DMS 273 (cell line): ENCODE results near the gene TOMT.

Source experiments
- DNase-seq: peaks from one replicate; lab custom pipeline; 2025; ENCODE audit not compliant: unreplicated experiment; lab: John Stamatoyannopoulos, UW

Gene TOMT, protein sequence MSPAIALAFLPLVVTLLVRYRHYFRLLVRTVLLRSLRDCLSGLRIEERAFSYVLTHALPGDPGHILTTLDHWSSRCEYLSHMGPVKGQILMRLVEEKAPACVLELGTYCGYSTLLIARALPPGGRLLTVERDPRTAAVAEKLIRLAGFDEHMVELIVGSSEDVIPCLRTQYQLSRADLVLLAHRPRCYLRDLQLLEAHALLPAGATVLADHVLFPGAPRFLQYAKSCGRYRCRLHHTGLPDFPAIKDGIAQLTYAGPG

DNA sequence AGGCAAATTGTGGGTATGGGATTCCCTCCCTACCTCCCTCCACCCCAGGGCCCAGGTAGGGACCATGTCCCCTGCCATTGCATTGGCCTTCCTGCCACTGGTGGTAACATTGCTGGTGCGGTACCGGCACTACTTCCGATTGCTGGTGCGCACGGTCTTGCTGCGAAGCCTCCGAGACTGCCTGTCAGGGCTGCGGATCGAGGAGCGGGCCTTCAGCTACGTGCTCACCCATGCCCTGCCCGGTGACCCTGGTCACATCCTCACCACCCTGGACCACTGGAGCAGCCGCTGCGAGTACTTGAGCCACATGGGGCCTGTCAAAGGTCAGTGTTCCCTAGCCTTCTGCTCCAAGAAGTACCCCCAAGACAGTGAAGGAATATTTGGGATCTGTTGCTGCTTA is at the start of gene TOMT:
Gene TOMT (plus strand): TSS at position 37 of the 400 bp plus-strand sequence. CDS start 28 bp downstream, at position 65.
- no peak for DNase-seq

DNA sequence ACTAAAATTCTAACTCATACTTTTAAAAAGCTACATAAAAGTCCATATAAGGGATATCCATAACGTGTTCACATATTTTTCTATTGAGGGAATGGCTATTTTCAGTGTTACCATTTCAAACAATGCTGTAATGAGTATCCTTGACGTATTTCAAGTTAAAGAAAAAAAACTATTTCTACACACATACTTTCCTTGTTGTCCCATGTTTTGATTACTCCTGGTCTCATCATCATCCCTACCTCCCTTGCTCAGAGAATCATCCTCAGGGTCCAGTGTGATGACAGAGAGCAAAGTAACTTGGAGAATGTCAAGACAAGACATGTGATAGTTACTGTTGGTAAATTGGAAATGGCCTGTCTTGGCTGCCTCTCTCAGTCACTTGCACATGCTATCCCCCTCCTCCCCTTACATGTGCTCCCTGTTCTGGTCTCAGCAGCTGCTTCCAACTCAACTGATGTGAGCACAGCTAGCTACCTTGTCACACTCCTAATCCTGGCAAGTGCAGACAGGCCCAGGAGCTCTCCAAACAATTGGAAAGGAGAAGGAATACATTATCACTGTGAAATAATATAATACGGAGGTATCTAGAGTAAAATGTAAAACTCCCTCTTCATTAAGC is 47.2 kb upstream of the TOMT start:
- DNase-seq: peak; percentile 23

DNA sequence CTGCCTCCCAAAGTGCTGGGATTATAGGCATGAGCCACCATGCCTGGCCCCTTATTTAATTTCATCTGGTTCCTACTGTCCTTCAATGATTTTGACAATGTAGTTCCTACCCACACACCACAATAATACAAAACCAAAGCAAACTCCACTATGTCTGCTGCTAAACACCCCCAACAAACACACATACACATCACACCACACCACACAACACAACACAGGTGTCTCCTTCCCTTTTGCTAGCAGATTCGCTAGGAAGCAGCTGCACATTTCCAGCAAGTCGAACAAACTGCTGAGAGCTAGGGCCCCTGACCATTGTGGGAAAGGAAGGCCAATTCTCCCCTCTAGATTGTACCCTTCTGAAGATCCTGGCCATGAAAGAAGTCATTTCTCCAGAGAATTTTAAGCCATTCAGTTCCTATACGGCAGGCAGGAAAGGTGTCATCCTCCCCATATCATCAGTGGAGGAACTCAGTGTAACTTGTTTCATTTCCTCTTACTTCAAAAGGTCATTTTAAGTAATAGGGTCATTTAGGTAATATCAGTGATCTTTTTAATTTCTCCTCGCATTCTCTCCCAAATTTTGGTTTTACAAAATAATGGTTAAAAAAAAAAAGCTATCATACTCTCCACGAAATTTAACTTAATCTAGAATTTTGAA is 43.9 kb upstream of the TOMT start:
- DNase-seq: no peak

DNA sequence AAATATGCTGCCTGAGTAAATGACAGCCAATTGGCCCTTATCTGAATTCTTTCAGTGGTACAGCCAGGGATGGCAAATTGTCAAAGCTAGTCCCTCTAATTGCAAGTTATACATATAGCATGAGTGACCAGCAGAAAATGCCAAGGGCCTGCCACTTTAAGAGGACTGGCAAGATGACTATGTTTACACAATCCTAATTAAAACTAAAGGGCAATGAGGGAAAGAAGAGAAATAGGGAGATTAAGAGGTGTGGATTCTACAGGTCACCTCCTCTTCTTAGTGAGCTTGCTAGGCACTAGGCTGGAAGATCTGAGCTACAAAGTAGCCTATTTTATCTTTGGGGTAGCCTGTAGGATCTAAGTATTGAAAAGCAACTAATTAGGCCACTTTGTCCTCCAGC is 38.9 kb upstream of the TOMT start:
- no peak for DNase-seq

DNA sequence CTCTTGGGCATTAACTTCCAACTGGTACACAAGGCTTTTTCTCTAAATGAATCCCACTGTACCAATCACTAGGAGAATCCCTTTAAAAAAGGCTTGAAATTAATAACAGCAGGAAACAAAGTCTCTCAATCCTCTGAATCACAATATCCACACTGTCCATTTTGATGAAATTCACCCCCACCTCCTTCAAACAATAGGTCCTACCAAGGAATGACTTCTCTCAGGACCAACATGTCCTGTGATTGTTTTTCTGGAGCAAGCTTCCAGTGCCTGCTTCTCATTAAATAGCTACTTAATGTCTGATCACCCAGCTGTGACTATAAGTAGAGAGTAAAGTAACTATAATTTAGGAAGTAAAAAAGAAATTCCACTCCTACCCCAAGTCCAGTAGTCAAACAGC is 38.5 kb upstream of the TOMT start:
- no peak for DNase-seq

DNA sequence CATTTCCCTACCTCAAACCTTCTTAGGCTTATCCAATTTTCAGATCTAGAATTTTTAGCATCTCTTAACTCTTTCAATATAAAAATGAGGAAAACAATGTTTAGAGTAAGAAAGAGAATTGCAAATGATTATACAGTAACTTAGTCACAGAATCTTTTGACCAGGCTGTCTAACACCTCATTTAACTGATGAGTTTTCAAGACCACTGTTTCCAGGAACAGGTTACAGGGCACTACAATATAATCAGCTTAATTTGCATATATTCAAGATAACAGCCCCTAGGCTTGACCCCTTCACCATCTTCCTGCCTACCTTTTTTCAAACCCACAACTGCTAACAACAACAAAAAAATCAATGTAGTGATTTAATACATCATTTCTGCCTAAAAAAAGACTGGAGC is 38.0 kb upstream of the TOMT start:
- DNase-seq: no peak

DNA sequence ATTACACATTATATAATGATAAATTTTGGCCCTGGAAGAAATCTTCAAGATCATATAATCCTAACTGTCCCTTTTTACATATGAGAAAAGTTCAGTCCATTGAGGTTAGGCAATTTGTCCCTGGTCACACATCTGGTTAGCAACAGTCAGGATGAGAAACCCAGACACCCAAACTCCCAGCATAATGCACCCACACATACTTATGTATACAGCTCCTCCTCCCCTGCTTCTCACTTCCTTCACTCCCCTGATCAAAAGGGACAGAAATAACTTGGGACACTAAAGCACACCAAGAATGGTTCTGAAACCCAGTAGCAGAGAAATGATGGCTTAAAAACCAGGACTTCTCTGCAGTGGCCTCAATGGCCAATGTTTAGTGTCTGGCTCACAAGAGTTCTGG is 36.5 kb upstream of the TOMT start:
- no peak for DNase-seq

DNA sequence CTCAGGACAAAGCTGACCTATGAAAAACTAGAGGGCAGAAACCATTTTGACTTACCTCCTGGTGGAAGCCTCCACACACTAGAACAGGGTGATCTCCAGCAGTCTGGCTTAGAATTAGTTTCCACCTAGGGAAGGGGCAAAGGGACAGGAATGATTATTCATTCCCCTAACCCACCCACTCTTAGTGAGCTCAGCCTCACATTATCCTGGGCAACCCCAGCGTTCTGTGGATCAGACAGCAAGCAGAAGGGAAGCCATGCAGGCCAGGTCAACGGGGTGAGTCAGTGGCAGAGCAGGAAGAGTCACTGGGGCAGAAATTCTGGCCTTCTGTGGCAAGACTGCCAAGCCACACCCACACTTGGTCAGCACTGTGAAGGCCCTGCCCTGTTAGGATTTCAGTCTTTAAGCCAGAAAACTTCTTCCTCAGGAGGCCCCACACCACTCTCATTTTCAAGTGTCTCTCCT is 35.9 kb upstream of the TOMT start:
- DNase-seq: no peak

DNA sequence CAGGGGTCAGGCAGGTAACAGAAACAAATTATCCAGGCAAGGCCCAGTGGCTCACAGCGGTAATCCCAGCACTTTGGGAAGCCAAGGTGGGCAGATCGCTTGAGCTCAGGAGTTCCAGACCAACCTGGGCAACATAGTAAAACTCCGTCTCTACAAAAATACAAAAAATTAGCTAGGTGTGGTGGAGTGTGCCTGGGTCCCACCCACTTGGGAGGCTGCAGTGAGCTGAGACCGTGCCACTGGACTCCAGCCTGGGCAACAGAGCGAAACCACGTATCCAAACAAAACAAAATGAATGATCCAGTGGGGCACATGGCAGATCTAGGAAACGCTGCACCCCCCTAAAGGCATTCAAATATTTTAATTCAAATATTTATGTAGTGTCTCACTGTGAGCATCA is 35.2 kb upstream of the TOMT start:
- DNase-seq: no peak

DNA sequence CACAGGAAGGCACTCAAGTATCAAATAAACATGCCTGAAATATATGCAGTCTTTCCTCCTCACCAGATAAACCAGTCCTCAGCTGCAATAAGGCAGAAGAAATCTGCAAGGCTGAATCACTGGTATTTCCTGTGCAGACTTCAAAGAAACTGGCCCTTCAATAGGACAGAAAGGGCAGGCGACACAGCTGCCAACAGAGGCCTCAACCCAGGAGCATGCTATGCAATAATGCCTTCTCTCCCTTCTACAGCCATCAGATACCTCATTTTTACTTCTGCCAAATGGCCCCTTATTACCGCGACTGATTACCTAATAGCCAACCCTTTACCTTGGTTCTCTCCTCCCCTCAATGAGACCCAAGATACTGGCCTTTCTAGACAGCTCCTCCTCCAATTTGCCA is 33.4 kb upstream of the TOMT start:
- DNase-seq: no peak

DNA sequence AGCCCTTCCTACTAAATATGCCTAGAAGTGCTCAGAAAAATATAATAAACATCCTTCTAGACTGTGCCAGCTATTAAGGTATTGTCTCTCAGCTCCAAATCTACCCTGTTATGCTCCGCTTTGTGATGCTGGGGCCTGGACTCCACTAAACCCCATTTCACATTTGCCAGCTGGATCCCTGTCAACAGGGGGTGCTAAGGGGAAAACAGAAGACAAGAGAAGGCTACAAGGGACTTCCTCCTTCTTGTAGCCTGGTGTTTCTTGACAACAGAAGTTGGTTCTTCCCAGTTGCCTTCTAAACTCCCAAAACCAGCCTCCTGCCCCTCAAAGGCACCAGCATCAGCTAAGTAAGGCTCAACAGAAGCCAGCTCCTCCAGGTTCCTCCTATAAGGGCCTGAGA is 30.6 kb upstream of the TOMT start:
- peak; percentile 14 for DNase-seq

DNA sequence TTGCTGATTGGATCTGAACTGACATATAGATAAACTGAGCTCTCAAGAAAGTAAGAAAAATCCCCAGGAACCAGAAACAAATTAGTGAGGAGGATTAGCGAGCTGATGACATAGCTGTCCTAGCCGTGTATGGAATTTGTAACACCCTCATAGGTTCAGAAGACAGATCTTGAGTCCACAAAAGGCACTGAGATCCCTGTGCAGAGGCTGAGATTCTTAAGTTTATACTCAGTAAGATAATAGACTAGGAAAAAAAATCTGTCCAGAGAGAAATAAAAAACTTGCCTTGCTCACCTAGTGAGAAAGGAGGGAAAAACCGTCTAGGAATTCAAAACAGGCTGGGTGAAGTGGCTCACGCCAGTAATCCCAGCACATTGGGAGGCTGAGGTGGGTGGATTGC is 30.0 kb upstream of the TOMT start:
- no peak for DNase-seq

DNA sequence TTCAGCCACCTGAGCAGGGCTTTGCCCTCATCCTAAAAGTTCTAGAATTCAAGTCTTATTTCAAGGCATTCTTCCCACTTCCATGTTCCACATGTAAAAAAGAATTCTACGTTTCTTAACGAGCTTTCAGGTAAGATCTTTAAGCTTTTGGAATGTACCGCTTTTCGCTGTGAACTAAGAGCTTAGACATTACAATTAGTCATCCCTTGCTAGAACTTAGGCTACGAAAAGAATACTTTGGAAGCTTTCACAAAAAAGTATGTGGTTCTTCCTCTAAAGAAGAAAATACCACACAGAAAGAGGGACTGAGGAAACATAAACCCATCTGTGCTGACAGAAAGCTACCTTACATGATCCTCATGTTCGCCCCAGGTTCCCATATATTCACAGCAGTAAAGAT is 27.2 kb upstream of the TOMT start:
- DNase-seq: no peak

DNA sequence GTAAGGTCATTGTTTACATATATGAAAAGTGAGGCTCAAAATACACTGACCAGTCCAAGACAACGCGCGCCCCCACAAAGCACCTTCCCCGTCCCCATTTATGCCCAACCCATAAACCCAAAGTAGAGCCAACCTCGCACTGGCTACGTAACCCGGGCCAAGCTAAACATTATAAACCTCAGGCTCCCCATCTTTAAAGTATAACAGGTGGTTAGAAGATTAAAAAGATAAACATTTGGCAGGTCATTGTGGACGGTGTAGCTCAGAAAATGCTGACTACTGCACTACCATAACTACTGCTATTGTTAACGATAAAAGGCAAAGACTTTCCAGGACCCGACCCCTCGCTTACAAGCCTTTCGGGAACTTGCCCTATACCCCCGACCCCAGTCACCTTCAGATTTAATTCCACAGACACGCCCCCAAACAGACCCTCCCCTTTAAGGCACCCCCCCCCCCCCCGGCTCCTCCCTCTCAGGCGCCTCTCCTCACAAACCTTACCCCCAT is 25.9 kb upstream of the TOMT start:
- DNase-seq: peak; percentile 71

DNA sequence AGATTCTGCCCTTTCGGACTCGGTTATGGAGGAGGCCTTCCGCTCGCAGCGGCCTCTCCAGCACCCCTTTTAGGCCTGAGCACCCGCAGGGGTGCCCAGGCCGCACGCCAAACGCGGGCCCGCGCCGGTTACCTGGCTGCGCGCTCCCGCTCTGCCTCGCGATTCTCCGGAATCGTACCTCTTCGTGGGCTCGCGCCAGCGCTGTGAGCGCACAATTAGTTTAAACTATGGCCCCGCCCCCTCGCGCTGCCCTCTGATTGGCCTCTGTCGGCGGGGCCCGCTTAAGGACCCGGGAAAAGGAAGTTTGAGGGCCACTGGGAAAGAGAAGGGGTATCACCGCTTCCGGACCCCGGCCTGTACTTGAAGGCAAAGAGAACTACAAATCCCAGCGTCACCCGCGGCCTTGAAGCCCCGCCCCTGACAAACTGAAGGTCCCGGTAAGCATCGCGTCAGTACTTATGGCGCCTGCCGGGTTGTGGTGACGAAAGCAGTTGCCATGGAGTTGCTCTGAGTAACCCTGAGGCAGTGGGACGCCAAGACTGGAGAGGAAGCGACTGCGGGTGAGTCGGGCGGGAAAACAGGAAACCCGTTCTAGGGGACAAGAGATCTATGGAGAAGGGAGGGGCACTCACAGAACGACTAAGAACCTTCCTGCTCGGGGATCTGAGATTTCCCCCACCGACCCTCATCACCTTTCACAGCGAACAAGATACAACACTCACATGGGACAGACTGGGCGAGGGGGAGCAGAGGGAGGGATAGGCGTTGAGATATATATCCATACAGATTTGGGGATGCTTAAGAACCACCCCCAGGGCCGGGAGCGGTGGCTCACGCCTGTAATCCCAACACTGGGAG is 25.2 kb upstream of the TOMT start, which contains the start of the genes LRRC51 and NUMA1:
Gene LRRC51 (plus strand): TSS at position 525 of the 858 bp plus-strand sequence. CDS start 8,234 bp downstream, outside the sequence.
Gene NUMA1 (minus strand): TSS at position 217 of the 858 bp plus-strand sequence. CDS start 44,599 bp downstream, outside the sequence.
- peak; percentile 99 for DNase-seq

DNA sequence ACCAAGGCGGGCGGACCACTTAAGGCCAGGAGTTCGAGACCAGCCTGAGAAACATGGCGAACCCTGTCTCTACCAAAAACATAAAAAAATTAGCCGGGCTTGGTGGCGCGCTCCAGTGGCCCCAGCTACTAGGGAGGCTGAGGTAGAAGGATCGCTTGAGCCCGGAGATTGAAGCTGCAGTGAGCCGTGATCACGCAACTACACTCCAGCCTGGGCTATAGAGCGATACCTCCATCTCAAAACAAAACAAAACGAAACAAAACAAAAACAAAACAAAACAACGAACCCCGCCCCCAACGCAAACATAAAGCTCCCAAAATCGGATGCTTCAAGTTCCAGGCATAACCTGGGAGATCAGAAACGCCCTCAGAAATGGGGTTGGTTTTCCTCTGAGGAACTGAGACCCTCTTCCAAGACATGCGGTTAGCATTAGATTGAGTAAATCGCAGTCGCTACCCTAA is 24.5 kb upstream of the TOMT start:
- no peak for DNase-seq

DNA sequence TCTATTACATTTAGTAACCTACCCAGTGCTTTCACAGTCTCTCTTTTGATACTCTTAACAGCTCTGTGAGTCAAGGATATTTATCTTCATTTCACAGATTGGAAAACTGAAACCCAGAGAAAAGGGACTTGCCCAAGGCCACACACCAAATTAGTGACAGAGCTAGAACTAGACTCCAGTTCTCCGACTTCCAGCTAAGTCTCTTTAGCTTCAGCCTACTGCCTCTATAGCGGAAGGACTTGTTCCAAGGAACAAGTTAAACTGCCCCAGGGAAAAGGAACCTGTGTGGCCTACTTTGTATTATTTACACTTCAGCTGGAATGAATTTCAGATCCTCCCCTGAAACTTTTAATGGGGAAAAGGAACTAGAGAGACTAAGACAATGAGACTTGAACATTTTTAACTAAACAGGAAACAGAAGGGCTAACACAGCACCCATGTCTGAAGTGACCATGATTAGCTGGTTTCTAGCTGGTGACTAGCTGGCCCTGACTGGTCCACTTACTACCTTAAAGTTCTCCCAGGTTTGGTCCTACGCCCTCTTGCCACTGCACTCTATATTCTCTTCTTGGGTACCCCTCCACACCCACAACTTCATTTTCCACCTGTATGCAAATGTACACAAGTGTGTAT is 23.8 kb upstream of the TOMT start:
- DNase-seq: no peak

DNA sequence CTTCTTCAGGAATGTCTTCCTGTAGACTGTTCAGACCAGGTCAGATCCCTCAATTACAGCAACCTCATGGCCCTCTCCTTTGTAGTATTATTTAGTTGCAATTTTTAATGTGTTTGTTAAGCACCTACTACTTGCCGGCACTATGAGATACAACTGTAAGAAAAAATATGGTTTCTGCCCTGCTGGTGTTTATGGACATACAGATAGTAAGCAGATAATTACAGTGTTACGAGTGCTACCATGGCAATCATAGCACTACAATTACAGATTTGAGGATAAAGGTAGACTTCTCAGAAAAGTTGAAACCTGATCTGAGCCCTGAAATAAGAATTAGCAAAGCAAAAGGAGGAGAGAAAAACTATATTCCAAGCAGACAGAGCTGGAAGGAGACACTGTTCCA is 22.3 kb upstream of the TOMT start:
- no peak for DNase-seq

DNA sequence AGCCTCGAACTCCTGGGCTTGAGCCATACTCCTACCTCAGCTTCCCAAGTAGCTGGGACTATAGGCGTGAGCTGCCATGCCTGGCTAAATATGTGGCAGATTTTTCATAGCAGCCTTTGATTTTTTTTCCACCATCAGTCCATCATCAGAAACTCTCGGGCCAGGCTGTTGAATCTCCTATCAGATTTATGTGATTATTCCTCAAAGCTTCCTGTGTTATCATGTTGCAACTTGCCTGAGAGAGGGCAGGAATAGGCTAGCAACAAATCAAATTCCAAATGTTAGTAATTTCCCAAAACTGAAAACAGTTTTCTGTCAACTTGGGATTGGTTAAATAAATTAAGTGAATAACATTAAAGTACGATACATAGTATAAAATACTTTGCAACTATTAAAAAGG is 21.6 kb upstream of the TOMT start:
- DNase-seq: peak; percentile 31

DNA sequence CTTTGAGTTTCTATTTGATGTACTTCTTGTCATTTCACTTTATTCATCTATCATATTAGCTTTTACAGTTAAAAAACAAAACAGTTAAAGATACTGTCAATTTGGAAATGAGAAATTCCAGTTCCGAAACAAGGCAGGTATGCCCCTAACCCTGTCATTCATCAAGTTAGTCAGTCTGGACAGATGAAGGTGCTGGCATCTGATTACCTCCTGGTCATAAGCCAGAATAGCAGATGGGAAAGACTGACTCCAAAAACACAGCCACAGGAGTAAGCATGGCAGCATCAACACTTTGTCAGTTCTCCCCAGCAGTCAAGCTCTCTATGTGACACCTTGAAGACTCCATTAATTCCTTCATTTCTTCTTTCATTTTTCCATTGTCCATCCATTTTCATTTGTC is 20.8 kb upstream of the TOMT start:
- peak; percentile 89 for DNase-seq
